ENCODE results near the gene TCERG1L. TPM values are rescaled to one million over a fixed set of nuclear protein-coding genes. Genes with fewer than 3 reads are reported as not detected.

TCERG1L gene
- total RNA-seq, 2 experiments from 2014 or later: 0.08 TPM; not detected in 1

DNA sequence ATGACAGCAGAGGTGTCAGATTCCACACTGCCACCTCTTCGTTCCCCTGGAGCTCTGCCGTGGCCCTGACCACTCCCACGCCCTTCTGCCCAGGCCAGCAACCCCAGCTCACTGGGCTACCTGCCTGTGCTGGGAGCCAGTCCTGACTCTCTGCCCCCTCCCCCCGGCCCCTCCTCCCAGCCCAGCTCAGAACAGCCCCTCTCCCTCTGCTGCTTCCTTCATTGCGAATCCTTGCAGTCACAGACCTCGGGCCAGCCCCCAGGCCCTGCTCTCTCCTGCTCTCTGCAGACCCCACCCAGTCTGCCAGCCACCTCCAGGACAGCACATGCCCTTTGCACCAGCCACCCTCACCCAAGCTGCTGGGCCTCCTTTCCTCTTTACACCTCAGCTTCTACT is 60.4 kb downstream of the TCERG1L start:
- peaks cover 13% of the 10 kb centered on the region for H3K27me3 Mint-ChIP-seq
- no peaks in the 10 kb centered on the region for H3K36me3 Mint-ChIP-seq
- no peaks in the 10 kb centered on the region for H3K9me3 Mint-ChIP-seq
- no peak overlapping the region for H3K27ac Mint-ChIP-seq
- DNase-seq: no peak
- no peaks in the 10 kb centered on the region for H3K4me1 Mint-ChIP-seq
- H3K4me3 Mint-ChIP-seq: no peak overlapping the region

DNA sequence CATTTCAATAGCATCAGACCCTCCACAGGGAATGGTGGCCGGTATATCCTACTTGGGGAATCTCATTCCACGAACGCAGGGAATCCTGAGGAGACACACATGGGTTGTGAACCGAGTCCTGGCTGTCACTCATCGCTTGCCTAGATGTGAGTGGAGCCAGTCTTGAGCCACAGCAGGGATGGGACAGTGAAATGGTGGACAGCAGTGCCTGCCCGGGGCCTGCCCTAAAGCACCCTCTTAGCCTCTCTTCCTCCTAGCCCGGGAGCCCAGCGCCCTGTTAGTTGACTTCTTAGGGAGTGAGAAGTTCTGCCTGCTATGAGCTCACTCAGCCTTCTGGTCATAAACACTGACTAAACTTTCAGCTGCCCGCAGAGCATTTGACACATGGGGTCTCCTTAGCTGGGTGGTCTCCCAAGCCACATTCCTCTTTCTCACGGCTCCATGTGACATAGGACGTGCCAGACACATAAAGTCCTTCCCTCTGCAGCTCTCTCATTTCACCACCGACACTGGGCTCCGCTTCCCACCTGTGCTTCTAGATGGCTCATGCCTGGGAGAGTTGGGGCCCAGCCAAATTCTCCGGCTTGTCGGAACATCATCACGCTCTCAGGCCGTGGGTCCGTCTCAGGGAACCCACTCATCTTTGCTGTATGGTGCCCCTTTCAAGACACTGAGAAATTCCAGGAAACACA is 60.9 kb downstream of the TCERG1L start:
- Mint-ChIP-seq H3K4me3 (no peak overlapping the region), H3K9me3 (no peaks in the 10 kb centered on the region), H3K4me1 (no peaks in the 10 kb centered on the region), H3K27me3 (peaks cover 16% of the 10 kb centered on the region), H3K36me3 (no peaks in the 10 kb centered on the region), H3K27ac (no peak overlapping the region)
- no peak for DNase-seq

DNA sequence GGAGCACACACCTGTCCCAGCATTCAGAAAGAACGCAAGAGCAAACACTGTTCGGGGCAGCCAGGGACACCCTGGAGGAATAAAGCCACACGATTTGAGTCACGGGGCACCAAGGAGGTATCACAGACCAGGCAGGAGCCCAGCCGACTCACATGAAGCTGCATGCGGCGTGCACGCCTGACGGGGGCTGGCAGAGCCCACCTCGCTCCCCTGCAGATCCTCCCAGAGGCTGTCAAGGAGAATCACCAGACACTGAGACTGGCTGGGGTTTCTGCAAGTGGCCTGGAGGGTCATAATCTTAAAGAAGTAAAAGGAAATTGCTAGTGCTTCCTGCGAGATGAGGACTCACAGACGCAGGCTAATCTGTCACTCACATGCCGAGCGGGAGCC is 61.6 kb downstream of the TCERG1L start:
- no peak overlapping the region for H3K4me3 Mint-ChIP-seq
- H3K27me3 Mint-ChIP-seq: peaks cover 16% of the 10 kb centered on the region
- no peaks in the 10 kb centered on the region for H3K4me1 Mint-ChIP-seq
- no peak overlapping the region for H3K27ac Mint-ChIP-seq
- no peaks in the 10 kb centered on the region for H3K9me3 Mint-ChIP-seq
- no peaks in the 10 kb centered on the region for H3K36me3 Mint-ChIP-seq
- no peak for DNase-seq

DNA sequence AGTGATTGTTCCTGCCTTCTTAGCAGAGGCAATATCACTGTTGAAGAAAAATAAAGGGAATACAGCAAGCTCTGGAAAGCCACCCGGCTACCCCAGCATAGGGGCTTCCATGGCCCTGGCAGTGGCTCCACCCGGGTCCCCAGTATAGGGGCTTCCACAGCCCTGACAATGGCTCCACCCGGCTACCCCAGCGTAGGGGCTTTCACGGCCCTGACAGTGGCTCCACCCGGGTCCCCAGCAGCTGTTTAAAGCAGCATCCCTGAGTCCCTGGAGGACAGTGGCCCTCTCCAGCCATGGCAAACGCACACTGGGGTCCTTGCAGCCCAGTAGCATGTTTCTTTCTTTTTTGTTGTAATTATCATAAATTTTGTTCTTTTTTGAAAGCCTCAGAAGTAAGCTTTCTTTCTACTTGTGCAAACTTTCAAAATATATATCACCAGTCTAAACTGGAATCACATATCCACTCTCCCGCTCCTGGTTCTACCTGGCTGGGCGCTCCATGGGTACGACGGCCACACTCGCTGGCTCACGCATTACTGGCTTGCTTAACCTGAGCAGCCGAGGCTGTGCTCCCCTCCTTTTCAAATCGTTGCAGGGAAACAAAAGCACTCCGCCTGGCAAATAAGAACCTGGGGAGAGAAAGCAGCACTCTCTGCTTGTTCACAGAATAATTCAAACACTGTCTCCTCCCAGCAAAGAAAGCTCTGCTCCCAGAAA is 62.1 kb downstream of the TCERG1L start:
- H3K27me3 Mint-ChIP-seq: peaks cover 16% of the 10 kb centered on the region
- DNase-seq: no peak
- H3K4me1 Mint-ChIP-seq: no peaks in the 10 kb centered on the region
- H3K27ac Mint-ChIP-seq: no peak overlapping the region
- H3K36me3 Mint-ChIP-seq: no peaks in the 10 kb centered on the region
- no peak overlapping the region for H3K4me3 Mint-ChIP-seq
- no peaks in the 10 kb centered on the region for H3K9me3 Mint-ChIP-seq

DNA sequence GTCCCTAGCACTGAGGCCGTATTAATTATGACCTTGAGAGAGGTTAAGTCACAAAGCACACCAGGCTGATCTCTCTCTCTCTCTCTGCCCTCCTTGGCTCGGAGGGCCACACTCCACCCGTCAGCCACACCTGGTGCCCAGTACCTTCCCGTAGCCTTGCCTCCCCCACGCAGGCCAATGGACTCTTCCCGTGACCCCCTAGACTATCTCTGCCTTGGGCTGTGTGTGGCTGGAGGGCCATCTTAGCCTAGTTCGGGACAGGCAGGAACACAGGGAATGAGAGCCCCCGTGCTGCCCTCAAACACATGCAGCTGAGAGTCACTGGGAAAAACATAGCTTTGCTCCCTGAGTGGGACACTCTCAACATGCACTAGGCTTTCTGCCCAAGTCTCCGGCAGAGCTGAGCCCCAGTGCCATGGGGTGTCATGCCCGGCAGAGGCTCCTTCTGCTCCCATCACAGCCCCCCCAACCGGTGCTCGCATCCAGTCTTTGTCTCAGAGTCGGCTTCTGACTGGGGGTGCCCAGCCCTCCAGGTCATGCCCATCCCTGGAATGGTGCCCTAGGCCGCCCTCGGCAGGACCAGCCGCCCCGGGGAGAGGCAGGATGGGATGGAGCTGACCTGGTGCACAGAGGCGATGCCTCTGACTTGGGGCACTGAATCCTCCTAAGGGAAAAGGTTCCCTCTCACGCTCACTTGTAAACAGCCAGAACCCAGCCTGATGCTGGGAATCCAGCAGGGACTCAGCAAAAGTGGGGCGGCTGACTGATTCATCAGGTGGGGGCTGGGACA is 63.0 kb downstream of the TCERG1L start:
- no peaks in the 10 kb centered on the region for H3K36me3 Mint-ChIP-seq
- H3K27ac Mint-ChIP-seq: no peak overlapping the region
- no peak overlapping the region for H3K4me3 Mint-ChIP-seq
- peaks cover 16% of the 10 kb centered on the region for H3K27me3 Mint-ChIP-seq
- no peak for DNase-seq
- no peaks in the 10 kb centered on the region for H3K9me3 Mint-ChIP-seq
- no peaks in the 10 kb centered on the region for H3K4me1 Mint-ChIP-seq

DNA sequence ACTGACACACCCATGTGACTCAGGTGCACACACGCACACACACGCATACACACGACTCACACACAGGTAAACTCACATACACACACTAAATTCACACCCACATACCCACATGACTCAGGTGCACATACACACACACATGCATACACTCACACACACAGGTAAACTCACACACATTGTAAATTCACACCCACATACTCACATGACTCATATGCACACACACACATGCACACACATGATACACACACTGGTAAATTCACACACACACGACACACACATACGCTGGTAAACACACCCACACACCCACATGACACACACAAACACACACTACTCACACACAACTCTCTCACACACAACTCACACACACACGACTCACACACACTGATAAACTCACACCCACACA is 63.6 kb downstream of the TCERG1L start:
- Mint-ChIP-seq H3K9me3 (no peaks in the 10 kb centered on the region), H3K36me3 (no peaks in the 10 kb centered on the region), H3K27me3 (peaks cover 16% of the 10 kb centered on the region), H3K4me1 (no peaks in the 10 kb centered on the region), H3K27ac (no peak overlapping the region), H3K4me3 (no peak overlapping the region)
- DNase-seq: no peak

DNA sequence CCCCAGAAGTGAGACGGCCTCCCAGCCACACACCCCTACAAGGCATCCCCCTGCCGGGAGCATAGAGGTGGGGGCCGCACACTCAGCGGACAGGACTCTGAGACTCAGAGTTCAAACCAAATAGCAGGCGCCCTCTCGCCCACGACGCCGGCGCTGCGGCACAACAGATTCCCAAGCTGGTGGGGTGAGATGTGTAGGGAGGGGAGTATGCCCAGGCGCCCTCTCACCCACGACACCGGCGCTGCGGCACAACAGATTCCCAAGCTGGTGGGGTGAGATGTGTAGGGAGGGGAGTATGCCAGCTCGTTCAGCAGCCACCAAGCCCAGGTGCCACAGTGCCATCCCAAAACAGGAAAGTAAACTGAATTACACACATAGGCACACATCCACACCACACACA is 64.7 kb downstream of the TCERG1L start:
- Mint-ChIP-seq H3K27me3 (peaks cover 14% of the 10 kb centered on the region), H3K9me3 (no peaks in the 10 kb centered on the region), H3K4me1 (no peaks in the 10 kb centered on the region), H3K4me3 (no peak overlapping the region), H3K27ac (no peak overlapping the region), H3K36me3 (no peaks in the 10 kb centered on the region)
- no peak for DNase-seq

DNA sequence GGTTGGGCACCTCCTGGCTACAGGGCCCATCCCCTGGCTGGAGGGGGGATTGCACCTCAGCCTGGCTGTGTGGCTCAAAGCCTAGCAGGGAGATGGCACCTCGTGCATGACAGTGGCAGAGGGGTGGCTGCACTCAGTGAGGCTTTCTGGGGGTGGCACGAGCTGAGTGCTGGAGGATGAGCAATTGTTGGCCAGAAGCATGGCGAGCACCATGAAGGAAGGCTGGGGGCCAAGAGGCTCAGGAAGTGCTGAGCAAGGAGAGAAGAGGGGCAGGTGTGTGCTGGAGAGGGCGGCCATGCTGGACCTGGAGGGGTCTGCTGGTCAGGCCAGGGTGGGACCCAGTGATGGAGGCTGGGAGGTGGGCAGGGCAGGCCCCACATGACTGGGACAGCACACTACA is 65.4 kb downstream of the TCERG1L start:
- no peak for DNase-seq
- Mint-ChIP-seq H3K4me1 (no peaks in the 10 kb centered on the region), H3K9me3 (no peaks in the 10 kb centered on the region), H3K27ac (no peak overlapping the region), H3K4me3 (no peak overlapping the region), H3K36me3 (no peaks in the 10 kb centered on the region), H3K27me3 (peaks cover 8% of the 10 kb centered on the region)

DNA sequence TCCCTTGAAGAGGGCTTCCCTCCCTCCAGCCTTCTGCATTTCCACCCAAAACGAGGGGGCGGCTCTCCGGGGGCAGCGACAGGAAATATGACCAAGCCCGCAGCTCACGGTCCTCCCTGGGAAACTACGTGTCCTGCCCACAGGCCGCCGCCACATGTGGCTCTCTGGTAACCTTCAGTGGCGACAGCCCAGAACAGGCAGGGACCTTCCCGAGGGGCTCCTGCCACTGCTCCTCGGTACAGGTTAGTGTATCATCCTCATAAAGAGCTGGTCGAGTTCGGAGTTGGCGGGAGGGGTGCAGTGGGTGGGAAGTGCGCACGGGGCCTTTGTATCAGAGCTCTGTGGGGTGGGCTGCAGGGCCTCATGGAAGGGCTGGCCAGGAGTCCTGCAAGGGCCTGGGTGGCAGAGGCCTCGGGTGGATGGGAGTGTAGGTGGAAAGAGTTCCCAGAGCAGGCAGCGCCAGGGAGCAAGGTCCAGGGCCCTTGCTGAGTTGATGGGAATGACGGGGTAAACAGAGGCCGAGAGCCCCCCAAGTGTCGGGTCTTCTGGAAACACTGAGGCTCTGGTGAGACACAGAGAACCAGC is 66.0 kb downstream of the TCERG1L start:
- Mint-ChIP-seq H3K27ac (no peak overlapping the region), H3K36me3 (no peaks in the 10 kb centered on the region), H3K4me1 (no peaks in the 10 kb centered on the region), H3K27me3 (peaks cover 4% of the 10 kb centered on the region), H3K4me3 (no peak overlapping the region), H3K9me3 (no peaks in the 10 kb centered on the region)
- DNase-seq: no peak

DNA sequence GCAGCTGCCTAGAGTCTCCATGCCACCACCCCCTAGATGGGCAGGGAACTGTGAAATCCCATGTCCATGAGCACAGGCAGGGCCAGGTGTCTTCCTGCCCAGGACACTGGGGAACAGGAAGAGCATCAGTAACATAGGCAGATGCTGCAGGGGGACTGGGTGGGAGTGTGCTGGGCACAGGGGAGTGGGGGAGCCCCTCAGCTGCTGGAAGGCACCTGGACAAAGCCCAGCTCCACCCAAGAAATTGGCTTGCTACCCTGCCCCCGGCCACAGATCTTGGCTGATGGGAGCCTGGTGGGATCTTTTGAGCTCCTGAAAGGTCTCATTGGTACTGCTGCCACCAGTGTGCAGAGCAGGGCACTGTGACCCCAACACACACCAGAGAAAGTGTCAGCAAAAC is 66.7 kb downstream of the TCERG1L start:
- peaks cover 4% of the 10 kb centered on the region for H3K27me3 Mint-ChIP-seq
- no peak overlapping the region for H3K4me3 Mint-ChIP-seq
- no peak for DNase-seq
- no peaks in the 10 kb centered on the region for H3K9me3 Mint-ChIP-seq
- no peaks in the 10 kb centered on the region for H3K36me3 Mint-ChIP-seq
- no peak overlapping the region for H3K27ac Mint-ChIP-seq
- no peaks in the 10 kb centered on the region for H3K4me1 Mint-ChIP-seq

DNA sequence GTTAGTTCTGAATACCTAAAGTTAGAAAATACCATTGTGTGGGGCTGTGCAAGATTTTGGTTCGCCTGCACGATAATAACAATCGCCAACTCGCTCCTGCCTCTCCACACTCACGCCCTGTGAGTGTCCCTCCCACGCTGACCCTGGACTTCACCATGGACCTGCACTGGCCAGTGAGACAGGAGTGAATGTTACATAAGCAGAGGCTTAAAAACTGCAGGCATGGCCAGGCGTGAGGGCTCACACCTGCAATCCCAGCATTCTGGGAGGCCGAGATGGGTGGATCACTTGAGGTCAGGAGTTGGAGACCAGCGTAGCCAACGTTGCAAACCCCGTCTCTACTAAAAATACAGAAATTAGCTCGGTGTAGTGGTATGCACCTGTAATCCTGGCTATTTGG is 68.4 kb downstream of the TCERG1L start:
- Mint-ChIP-seq H3K4me1 (no peaks in the 10 kb centered on the region), H3K9me3 (no peaks in the 10 kb centered on the region), H3K36me3 (no peaks in the 10 kb centered on the region), H3K27me3 (peaks cover 7% of the 10 kb centered on the region), H3K4me3 (no peak overlapping the region), H3K27ac (no peak overlapping the region)
- DNase-seq: no peak

DNA sequence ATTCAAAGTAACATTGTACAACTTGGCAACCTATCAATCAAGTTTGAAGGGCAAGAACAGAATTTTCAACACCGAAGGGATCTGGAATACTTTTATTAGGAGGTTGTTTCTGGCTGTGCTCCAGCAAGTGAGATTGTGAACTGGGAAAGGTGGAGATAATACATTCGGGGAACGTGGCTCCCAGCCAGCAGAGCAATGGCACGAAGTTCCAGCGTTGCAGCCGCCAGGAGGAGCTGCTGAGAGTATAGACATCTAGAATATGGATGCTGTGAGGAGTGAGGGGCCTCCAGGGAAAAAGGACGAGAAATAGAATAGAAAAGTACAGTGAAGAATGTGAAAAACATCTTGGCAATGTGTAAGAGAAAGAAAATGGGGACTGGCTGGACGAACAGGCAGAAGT is 69.5 kb downstream of the TCERG1L start:
- H3K4me1 Mint-ChIP-seq: no peaks in the 10 kb centered on the region
- DNase-seq: no peak
- H3K27ac Mint-ChIP-seq: no peak overlapping the region
- H3K4me3 Mint-ChIP-seq: no peak overlapping the region
- no peaks in the 10 kb centered on the region for H3K9me3 Mint-ChIP-seq
- H3K36me3 Mint-ChIP-seq: no peaks in the 10 kb centered on the region
- peaks cover 7% of the 10 kb centered on the region for H3K27me3 Mint-ChIP-seq

DNA sequence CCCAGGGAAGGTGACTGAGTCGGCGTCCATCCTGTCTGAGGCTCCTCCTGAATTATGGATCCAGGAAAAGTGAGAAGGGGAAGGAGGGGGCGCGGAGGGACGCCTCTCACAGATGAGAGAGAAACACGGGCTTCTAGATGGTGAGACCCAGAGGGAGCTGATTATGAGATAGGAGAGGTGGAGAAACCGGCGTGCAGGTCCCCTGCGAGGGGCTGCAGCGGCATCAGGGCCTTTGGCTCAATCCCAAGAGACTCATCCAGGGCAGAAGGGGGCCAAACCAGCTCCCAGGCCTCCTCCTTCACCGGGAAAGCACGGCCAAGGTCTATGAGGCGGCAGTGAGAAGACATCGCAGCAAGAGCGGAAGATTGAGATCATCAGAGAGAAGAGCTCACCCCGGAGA is 70.8 kb downstream of the TCERG1L start:
- Mint-ChIP-seq H3K4me3 (no peak overlapping the region), H3K27me3 (peaks cover 4% of the 10 kb centered on the region), H3K27ac (no peak overlapping the region), H3K36me3 (no peaks in the 10 kb centered on the region), H3K4me1 (no peaks in the 10 kb centered on the region), H3K9me3 (no peaks in the 10 kb centered on the region)
- DNase-seq: no peak

DNA sequence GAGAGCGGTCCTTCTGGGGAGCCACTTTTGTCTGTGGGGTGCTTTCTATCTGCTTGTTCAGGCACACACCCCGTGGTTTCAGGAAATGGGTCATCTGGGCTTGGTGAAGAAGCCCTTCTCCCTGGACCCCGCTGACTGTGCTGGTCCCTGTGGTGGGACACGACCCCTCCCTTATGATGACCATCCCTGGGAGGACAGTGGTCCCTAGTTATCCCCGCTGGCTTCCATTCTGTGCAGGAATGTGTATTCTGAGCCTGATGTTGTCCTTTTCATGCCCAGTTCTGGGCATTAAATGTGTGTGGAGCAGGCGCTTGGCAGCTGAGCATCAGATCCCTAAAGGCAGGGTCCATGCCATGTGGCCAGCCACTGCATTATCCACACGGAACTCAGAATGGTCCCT is 71.6 kb downstream of the TCERG1L start:
- Mint-ChIP-seq H3K27ac (no peak overlapping the region), H3K4me1 (no peaks in the 10 kb centered on the region), H3K9me3 (no peaks in the 10 kb centered on the region), H3K36me3 (no peaks in the 10 kb centered on the region), H3K27me3 (peaks cover 4% of the 10 kb centered on the region), H3K4me3 (no peak overlapping the region)
- no peak for DNase-seq

DNA sequence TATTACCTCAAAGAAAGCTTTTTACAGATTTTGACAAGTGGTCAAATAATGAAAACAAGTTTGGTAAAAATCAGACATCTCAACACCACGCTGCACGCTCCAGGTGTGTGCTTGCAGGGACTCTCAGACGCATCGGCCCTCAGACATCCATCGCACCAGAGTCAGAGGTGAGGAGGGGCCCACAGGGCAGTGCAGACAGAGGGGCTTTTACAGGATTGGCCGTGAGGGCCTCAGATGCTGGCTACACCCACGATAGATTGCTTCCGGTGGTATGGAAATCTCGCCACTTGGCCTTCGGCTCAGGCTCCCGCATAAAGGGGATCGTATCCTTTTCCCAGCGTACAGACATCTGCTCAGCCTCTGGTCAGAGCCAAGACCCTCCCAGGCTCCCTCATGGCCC is 72.1 kb downstream of the TCERG1L start:
- DNase-seq: no peak
- peaks cover 4% of the 10 kb centered on the region for H3K27me3 Mint-ChIP-seq
- no peaks in the 10 kb centered on the region for H3K4me1 Mint-ChIP-seq
- H3K27ac Mint-ChIP-seq: no peak overlapping the region
- no peaks in the 10 kb centered on the region for H3K9me3 Mint-ChIP-seq
- no peaks in the 10 kb centered on the region for H3K36me3 Mint-ChIP-seq
- H3K4me3 Mint-ChIP-seq: no peak overlapping the region

All from activated naive CD8-positive, alpha-beta T cell treated with anti-CD3 and anti-CD28 coated beads for 36 hours (primary cell).